Astrocyte (in vitro differentiated cells and primary cell): ENCODE results near the gene CABCOCO1. TPM values are rescaled to one million over a fixed set of nuclear protein-coding genes. Genes with fewer than 3 reads are reported as not detected.
"Not testable (repeated sequence)": the region's sequence is repeated elsewhere in the genome, so short reads cannot be mapped to it uniquely, and the experiment has no call there.

Experiments used
- DNase-seq: peaks from one replicate; pipeline ENCODE4 v3.0.0-alpha.2; 2010; ENCODE audit warnings: low read depth
- FAIRE-seq: peaks from 2 replicates; lab custom pipeline; 2011; peaks lifted over from hg19 to GRCh38; lab: Jason Lieb, UNC
- H2AFZ ChIP-seq: 2 replicates; pipeline ENCODE4 v1.6.0; 2012; ENCODE audit warnings: low read depth, low read length, inconsistent platforms
- H3K27ac ChIP-seq: 2 replicates; pipeline ENCODE4 v1.5.1; 2011; ENCODE audit warnings: low read depth, low read length, inconsistent platforms
- H3K27me3 ChIP-seq: 2 replicates; pipeline ENCODE4 v1.6.0; 2011; ENCODE audit warnings: low read length, inconsistent platforms; ENCODE audit not compliant: insufficient read depth
- H3K36me3 ChIP-seq: 2 replicates; pipeline ENCODE4 v1.5.1; 2011; ENCODE audit warnings: low read length, inconsistent platforms; ENCODE audit not compliant: insufficient read depth
- H3K4me1 ChIP-seq: 2 replicates; pipeline ENCODE4 v1.5.1; 2011; ENCODE audit warnings: low read length, inconsistent platforms; ENCODE audit not compliant: insufficient read depth
- H3K4me2 ChIP-seq: 2 replicates; pipeline ENCODE4 v1.6.0; 2012; ENCODE audit warnings: low read length, inconsistent platforms
- H3K4me3 ChIP-seq: 2 replicates; pipeline ENCODE4 v1.5.1; 2011; ENCODE audit warnings: low read depth, mild to moderate bottlenecking, low read length, inconsistent platforms; ENCODE audit not compliant: insufficient read depth
- H3K79me2 ChIP-seq: 2 replicates; pipeline ENCODE4 v1.6.0; 2012; ENCODE audit warnings: mild to moderate bottlenecking, low read length, inconsistent platforms; ENCODE audit not compliant: insufficient read depth
- H3K9ac ChIP-seq: 2 replicates; pipeline ENCODE4 v1.6.0; 2012; ENCODE audit warnings: mild to moderate bottlenecking, low read length, inconsistent platforms
- H3K9me3 ChIP-seq: 2 replicates; pipeline ENCODE4 v1.5.1; 2012; ENCODE audit warnings: low read depth, mild to moderate bottlenecking, low read length, inconsistent platforms; ENCODE audit not compliant: insufficient read depth
- H4K20me1 ChIP-seq: 2 replicates; pipeline ENCODE4 v1.6.0; 2012; ENCODE audit warnings: low read length, inconsistent platforms; ENCODE audit not compliant: insufficient read depth
- H3K27ac Mint-ChIP-seq: one replicate; pipeline ENCODE4 v1.8.0; 2021; ENCODE audit warnings: mild to moderate bottlenecking, mixed read lengths; ENCODE audit not compliant: unreplicated experiment
- H3K27me3 Mint-ChIP-seq: one replicate; pipeline ENCODE4 v1.8.0; 2021; ENCODE audit warnings: low read depth, mixed read lengths; ENCODE audit not compliant: unreplicated experiment
- H3K36me3 Mint-ChIP-seq: one replicate; pipeline ENCODE4 v1.8.0; 2021; ENCODE audit warnings: low read depth, mixed read lengths; ENCODE audit not compliant: unreplicated experiment
- H3K4me1 Mint-ChIP-seq: one replicate; pipeline ENCODE4 v1.8.0; 2021; ENCODE audit warnings: low read depth, mixed read lengths; ENCODE audit not compliant: unreplicated experiment
- H3K4me3 Mint-ChIP-seq: one replicate; pipeline ENCODE4 v1.8.0; 2021; ENCODE audit warnings: mild to moderate bottlenecking, moderate library complexity, mixed read lengths; ENCODE audit not compliant: unreplicated experiment
- H3K9me3 Mint-ChIP-seq: one replicate; pipeline ENCODE4 v1.8.0; 2021; ENCODE audit warnings: mild to moderate bottlenecking, mixed read lengths; ENCODE audit not compliant: unreplicated experiment
- EZH2 ChIP-seq: IDR thresholded peaks from 2 replicates; pipeline ENCODE4 v1.6.1; 2012; ENCODE audit warnings: mild to moderate bottlenecking, low read length, inconsistent platforms; ENCODE audit not compliant: insufficient read depth
- total RNA-seq: library from RNA; stranded (reverse); gene quantifications from 2 replicates; pipeline ENCODE4 v1.2.1, GENCODE V29; 2021
- TF ChIP-seq, protein P1 (sequence below): IDR thresholded peaks from 2 replicates; pipeline ENCODE4 v1.5.1; 2011; ENCODE audit warnings: low read depth, mild to moderate bottlenecking, inconsistent platforms, low read length, moderate library complexity; ENCODE audit not compliant: insufficient read depth

The CABCOCO1 gene
- total RNA-seq, 1 donor from 2014 or later, result 0.23 TPM

DNA sequence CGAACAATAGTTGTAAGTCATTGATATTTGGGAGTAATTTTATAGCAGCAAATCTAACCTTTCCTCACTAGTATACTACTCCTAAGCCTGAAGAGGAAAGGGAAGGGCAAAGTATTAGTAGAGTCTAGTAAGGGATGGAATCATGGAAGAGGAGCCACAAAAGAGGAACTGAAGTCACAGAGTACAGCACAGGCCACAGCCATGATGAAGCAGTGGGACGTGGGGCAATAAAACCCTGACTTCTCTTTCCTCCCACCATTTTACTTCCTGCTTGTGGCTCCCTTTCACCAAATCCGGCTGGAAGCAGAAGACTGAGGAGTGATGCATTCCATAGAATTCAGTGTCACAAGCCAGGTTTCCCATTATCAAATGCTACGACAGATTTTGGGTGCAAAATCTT, 58.7 kb downstream of the CABCOCO1 start:
- Histone ChIP-seq H3K27ac (no peak overlapping the region), H3K4me1 (no peaks in the 10 kb centered on the region), H3K4me2 (no peak overlapping the region), H3K9me3 (no peaks in the 10 kb centered on the region), H3K36me3 (no peaks in the 10 kb centered on the region), H3K9ac (no peak overlapping the region), H3K27me3 (no peaks in the 10 kb centered on the region), H2AFZ (no peak overlapping the region), H3K79me2 (no peaks in the 10 kb centered on the region), H3K4me3 (no peak overlapping the region), H4K20me1 (no peaks in the 10 kb centered on the region)
- Mint-ChIP-seq H3K36me3 (no peaks in the 10 kb centered on the region), H3K27me3 (no peaks in the 10 kb centered on the region), H3K9me3 (no peaks in the 10 kb centered on the region), H3K27ac (no peak overlapping the region), H3K4me3 (no peak overlapping the region), H3K4me1 (no peaks in the 10 kb centered on the region)
- TF ChIP-seq, protein P1, sequence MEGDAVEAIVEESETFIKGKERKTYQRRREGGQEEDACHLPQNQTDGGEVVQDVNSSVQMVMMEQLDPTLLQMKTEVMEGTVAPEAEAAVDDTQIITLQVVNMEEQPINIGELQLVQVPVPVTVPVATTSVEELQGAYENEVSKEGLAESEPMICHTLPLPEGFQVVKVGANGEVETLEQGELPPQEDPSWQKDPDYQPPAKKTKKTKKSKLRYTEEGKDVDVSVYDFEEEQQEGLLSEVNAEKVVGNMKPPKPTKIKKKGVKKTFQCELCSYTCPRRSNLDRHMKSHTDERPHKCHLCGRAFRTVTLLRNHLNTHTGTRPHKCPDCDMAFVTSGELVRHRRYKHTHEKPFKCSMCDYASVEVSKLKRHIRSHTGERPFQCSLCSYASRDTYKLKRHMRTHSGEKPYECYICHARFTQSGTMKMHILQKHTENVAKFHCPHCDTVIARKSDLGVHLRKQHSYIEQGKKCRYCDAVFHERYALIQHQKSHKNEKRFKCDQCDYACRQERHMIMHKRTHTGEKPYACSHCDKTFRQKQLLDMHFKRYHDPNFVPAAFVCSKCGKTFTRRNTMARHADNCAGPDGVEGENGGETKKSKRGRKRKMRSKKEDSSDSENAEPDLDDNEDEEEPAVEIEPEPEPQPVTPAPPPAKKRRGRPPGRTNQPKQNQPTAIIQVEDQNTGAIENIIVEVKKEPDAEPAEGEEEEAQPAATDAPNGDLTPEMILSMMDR, result no peak
- no peak for TF ChIP-seq EZH2
- FAIRE-seq (no peak), DNase-seq (no peak)

DNA sequence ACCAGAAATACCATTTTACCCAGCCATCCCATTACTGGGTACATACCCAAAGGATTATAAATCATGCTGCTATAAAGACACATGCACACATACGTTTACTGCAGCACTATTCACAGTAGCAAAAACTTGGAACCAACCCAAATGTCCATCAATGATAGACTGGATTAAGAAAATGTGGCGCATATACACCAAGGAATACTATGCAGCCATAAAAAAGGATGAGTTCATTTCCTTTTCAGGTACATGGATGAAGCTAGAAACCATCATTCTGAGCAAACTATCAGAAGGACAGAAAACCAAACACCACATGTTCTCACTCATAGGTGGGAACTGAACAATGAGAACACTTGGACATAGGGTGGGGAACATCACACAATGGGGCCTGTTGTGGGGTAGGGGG, 62.5 kb downstream of the CABCOCO1 start:
- FAIRE-seq, H3K4me2 ChIP-seq, H3K4me3 Mint-ChIP-seq: not testable (repeated sequence)

DNA sequence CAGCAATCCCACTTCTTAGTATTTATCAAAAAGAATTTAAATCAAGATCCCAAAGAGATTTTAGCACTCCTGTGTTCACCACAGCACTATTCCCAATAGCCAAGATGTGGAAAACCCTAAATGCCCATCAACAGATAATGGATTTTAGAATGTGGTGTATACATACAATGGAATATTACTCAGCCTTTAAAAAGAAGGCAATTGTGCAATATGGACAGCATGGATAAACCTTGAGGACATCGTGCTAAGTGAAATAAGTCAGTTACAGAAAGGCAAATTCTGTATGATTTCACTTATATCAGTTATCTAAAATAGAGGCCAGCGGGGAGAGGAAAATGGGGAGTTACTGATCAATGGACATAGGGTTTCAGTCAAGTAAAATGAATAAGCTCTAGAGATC, 66.9 kb downstream of the CABCOCO1 start:
- no peak for FAIRE-seq

More for the DNA sequence above, 62.5 kb downstream of the CABCOCO1 start:
- not testable (repeated sequence) for H3K9me3 Mint-ChIP-seq, H3K9ac ChIP-seq, H3K27me3 Mint-ChIP-seq, H3K27ac Mint-ChIP-seq, H3K9me3 ChIP-seq, DNase-seq, H3K4me1 ChIP-seq, H3K36me3 Mint-ChIP-seq, H3K79me2 ChIP-seq, H3K27ac ChIP-seq, H3K4me1 Mint-ChIP-seq, H3K27me3 ChIP-seq, H3K36me3 ChIP-seq, H3K4me3 ChIP-seq, H4K20me1 ChIP-seq, H2AFZ ChIP-seq

More for the DNA sequence above, 66.9 kb downstream of the CABCOCO1 start:
- TF ChIP-seq, protein P1, result no peak
- TF ChIP-seq EZH2, result no peak
- no peaks in the 10 kb centered on the region for H3K4me1 Mint-ChIP-seq
- H4K20me1 ChIP-seq, result no peaks in the 10 kb centered on the region
- H3K9ac ChIP-seq, result no peak overlapping the region
- no peak overlapping the region for H3K4me3 ChIP-seq
- no peaks in the 10 kb centered on the region for H3K36me3 Mint-ChIP-seq
- no peaks in the 10 kb centered on the region for H3K9me3 ChIP-seq
- no peak overlapping the region for H3K4me2 ChIP-seq
- no peak overlapping the region for H3K4me3 Mint-ChIP-seq
- H2AFZ ChIP-seq, result no peak overlapping the region
- no peaks in the 10 kb centered on the region for H3K27me3 ChIP-seq
- no peak for DNase-seq
- H3K27me3 Mint-ChIP-seq, result no peaks in the 10 kb centered on the region
- no peaks in the 10 kb centered on the region for H3K79me2 ChIP-seq
- H3K4me1 ChIP-seq, result no peaks in the 10 kb centered on the region
- H3K27ac ChIP-seq, result no peak overlapping the region
- no peaks in the 10 kb centered on the region for H3K36me3 ChIP-seq
- H3K27ac Mint-ChIP-seq, result no peak overlapping the region
- no peaks in the 10 kb centered on the region for H3K9me3 Mint-ChIP-seq
